Right lobe of liver (tissue), 4 donors: ENCODE results near the gene PRICKLE4.

Experiments
- POLR2A ChIP-seq: fragments of 450-650 bp; IDR thresholded peaks from one replicate; pipeline ENCODE4 v1.6.1; 2017; ENCODE audit warnings: antibody characterized with exemption, mild to moderate bottlenecking
- TF ChIP-seq, protein P1 (sequence below), 4 donors: fragments of 200-600 bp in 3 of 4; fragments of 450-650 bp in 1 of 4; IDR thresholded peaks; one replicate each; pipeline versions ENCODE4 v1.5.1 to v1.8.0; 2016 to 2022; ENCODE audit warnings: antibody characterized with exemption in 4 of 4, mild to moderate bottlenecking in 2 of 4
- donor health status: DM: no; HTN: no; CAD: no.
- donor health status: DM: no; HTN: no; CAD: no.
- donor health status: DM: no; HTN: yes; CAD: no.

DNA sequence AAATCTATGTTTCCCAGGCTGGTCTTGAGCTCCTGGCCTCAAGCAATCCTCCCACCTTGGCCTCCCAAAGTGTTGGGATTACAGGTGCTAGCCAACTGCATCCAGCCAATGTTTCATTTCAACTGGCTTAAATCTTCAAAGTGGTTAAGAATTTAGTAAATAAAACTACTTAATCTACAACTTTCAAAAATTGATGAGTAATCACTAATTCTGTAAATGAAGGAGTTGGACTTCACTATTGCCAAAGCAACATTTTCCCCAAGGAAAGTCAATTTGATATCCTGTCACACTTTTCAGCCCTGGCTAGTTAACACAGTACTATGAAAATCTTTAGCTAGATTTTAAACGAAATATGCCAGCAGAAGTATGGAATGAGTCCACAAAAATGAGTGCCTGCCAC is 10.7 kb downstream of the PRICKLE4 start:
- TF ChIP-seq, protein P1, sequence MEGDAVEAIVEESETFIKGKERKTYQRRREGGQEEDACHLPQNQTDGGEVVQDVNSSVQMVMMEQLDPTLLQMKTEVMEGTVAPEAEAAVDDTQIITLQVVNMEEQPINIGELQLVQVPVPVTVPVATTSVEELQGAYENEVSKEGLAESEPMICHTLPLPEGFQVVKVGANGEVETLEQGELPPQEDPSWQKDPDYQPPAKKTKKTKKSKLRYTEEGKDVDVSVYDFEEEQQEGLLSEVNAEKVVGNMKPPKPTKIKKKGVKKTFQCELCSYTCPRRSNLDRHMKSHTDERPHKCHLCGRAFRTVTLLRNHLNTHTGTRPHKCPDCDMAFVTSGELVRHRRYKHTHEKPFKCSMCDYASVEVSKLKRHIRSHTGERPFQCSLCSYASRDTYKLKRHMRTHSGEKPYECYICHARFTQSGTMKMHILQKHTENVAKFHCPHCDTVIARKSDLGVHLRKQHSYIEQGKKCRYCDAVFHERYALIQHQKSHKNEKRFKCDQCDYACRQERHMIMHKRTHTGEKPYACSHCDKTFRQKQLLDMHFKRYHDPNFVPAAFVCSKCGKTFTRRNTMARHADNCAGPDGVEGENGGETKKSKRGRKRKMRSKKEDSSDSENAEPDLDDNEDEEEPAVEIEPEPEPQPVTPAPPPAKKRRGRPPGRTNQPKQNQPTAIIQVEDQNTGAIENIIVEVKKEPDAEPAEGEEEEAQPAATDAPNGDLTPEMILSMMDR (IDR thresholded peaks at IDR 0.05), result no peak
- TF ChIP-seq POLR2A, result no peak
